ENCODE data around the gene LPIN2. TPM values are rescaled to one million over a fixed set of nuclear protein-coding genes. Genes with fewer than 3 reads are reported as not detected.

The LPIN2 gene
- total RNA-seq, 4 donors from 2014 or later: 4.9 to 9.1 (median 8.2) TPM

GRCh38 chr18:2965797-2966196, 47.1 kb downstream of the LPIN2 start:
- DNase-seq (no peak), ATAC-seq (no peak)
- Histone ChIP-seq H3K27ac (no peak overlapping the region), H3K36me3 (no peaks in the 10 kb centered on the region), H3K9me3 (no peaks in the 10 kb centered on the region), H3K27me3 (no peaks in the 10 kb centered on the region), H3K4me1 (peaks cover 20 to 32% of the 10 kb centered on the region in 2 donors), H3K4me3 (no peak overlapping the region)
- in situ Hi-C loops (cut with MboI; ENCODE audit: low sequenced_read_pairs in 4 of 4): no loop called here
- no peak for TF ChIP-seq POLR2A (IDR thresholded peaks at IDR 0.05)
- TF ChIP-seq CTCF (IDR thresholded peaks at IDR 0.05 in 4 of 5, conservative IDR thresholded peaks at IDR 0.05 in 1 of 5): no peak
- intact Hi-C loops (cut with DNase I; ENCODE audit: low total_unique reads): no loop called here

- H3K27ac ChIP-seq: no peak overlapping the region
- H3K9me3 ChIP-seq: no peaks in the 10 kb centered on the region
- DNase-seq (no peak), ATAC-seq (no peak)
- H3K36me3 ChIP-seq: no peaks in the 10 kb centered on the region
- intact Hi-C loops (cut with DNase I; ENCODE audit: low total_unique reads): no loop called here
- in situ Hi-C loops (cut with MboI; ENCODE audit: low sequenced_read_pairs in 4 of 4): no loop called here
- no peak for TF ChIP-seq POLR2A (IDR thresholded peaks at IDR 0.05)
- no peak for TF ChIP-seq CTCF (IDR thresholded peaks at IDR 0.05 in 4 of 5, conservative IDR thresholded peaks at IDR 0.05 in 1 of 5)
- H3K27me3 ChIP-seq: no peaks in the 10 kb centered on the region
- H3K4me3 ChIP-seq: no peak overlapping the region
- H3K4me1 ChIP-seq: peaks cover 19 to 31% of the 10 kb centered on the region in 2 donors
These were observed 48.5 kb downstream of the LPIN2 start for GRCh38 chr18:2964361-2965010.

Other genes starting within 250 kb of the LPIN2 start
- gene EMILIN2, start 166.1 kb downstream of the LPIN2 start, total RNA-seq: 10 to 100 TPM in 1 of 4 donors, 1 to 10 TPM in 3; 1.9 to 10.5 (median 5.6) TPM
- gene MYOM1, start 206.8 kb upstream of the LPIN2 start, total RNA-seq: 100 to 1,000 TPM; 245 to 307 (median 273) TPM
- 1,000 to 10,000 TPM in 2 of 4 donors, 100 to 1,000 TPM in 2; 526 to 2,307 (median 1,474) TPM for gene MYL12A, start 234.7 kb upstream of the LPIN2 start, total RNA-seq
- gene MYL12B, start 249.0 kb upstream of the LPIN2 start, total RNA-seq: 100 to 1,000 TPM; 100 to 293 (median 185) TPM

Measured in gastrocnemius medialis (tissue), 4 donors.